GM23248 (cell line): Measurements from ENCODE around the gene PYGO2.

Experiments used
- EZH2 ChIP-seq: fragments of 200-600 bp; sonication (generic); IDR thresholded peaks from 2 replicates; pipeline ENCODE4 v1.6.1; 2018; ENCODE audit warnings: antibody characterized with exemption, mild to moderate bottlenecking; ENCODE audit not compliant: insufficient read depth, poor library complexity, severe bottlenecking
- EZH2phosphoT487 ChIP-seq: fragments of 200-600 bp; sonication (generic); IDR thresholded peaks from 2 replicates; pipeline ENCODE4 v1.6.1; 2018; ENCODE audit warnings: antibody characterized with exemption, moderate library complexity, mild to moderate bottlenecking, low read depth; ENCODE audit not compliant: insufficient read depth

GRCh38 chr1:154994269-154994587 is 32.6 kb upstream of the PYGO2 start:
- no peak for TF ChIP-seq EZH2
- no peak for TF ChIP-seq EZH2phosphoT487
